Measurements from ENCODE around the gene RPL5. TPM values are rescaled to one million over a fixed set of nuclear protein-coding genes. Genes with fewer than 3 reads are reported as not detected.

Gene RPL5
- total RNA-seq, 2 donors from 2014 or later, result 792 to 927 TPM

- no peaks in the 10 kb centered on the region for H3K4me1 ChIP-seq (ENCODE audit: control insufficient read depth in 1 of 2, low read depth in 2 of 2)
- no peak overlapping the region for H3K27ac ChIP-seq
- no peaks in the 10 kb centered on the region for H3K27me3 ChIP-seq (replicated peaks; ENCODE audit: insufficient read depth)
- no peak for ATAC-seq (ENCODE audit: insufficient number of reproducible peaks, low FRiP score, low read depth)
- no peaks in the 10 kb centered on the region for H3K9me3 ChIP-seq
- no peak overlapping the region for H3K4me3 ChIP-seq
- TF ChIP-seq, protein P1, sequence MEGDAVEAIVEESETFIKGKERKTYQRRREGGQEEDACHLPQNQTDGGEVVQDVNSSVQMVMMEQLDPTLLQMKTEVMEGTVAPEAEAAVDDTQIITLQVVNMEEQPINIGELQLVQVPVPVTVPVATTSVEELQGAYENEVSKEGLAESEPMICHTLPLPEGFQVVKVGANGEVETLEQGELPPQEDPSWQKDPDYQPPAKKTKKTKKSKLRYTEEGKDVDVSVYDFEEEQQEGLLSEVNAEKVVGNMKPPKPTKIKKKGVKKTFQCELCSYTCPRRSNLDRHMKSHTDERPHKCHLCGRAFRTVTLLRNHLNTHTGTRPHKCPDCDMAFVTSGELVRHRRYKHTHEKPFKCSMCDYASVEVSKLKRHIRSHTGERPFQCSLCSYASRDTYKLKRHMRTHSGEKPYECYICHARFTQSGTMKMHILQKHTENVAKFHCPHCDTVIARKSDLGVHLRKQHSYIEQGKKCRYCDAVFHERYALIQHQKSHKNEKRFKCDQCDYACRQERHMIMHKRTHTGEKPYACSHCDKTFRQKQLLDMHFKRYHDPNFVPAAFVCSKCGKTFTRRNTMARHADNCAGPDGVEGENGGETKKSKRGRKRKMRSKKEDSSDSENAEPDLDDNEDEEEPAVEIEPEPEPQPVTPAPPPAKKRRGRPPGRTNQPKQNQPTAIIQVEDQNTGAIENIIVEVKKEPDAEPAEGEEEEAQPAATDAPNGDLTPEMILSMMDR (IDR thresholded peaks at IDR 0.05), result no peak
- H3K36me3 ChIP-seq, result peaks cover 1% of the 10 kb centered on the region
- DNase-seq (ENCODE audit: low spot score), result no peak
Observed at GRCh38 chr1:92853299-92853698, 21.5 kb downstream of the RPL5 start.

DNA sequence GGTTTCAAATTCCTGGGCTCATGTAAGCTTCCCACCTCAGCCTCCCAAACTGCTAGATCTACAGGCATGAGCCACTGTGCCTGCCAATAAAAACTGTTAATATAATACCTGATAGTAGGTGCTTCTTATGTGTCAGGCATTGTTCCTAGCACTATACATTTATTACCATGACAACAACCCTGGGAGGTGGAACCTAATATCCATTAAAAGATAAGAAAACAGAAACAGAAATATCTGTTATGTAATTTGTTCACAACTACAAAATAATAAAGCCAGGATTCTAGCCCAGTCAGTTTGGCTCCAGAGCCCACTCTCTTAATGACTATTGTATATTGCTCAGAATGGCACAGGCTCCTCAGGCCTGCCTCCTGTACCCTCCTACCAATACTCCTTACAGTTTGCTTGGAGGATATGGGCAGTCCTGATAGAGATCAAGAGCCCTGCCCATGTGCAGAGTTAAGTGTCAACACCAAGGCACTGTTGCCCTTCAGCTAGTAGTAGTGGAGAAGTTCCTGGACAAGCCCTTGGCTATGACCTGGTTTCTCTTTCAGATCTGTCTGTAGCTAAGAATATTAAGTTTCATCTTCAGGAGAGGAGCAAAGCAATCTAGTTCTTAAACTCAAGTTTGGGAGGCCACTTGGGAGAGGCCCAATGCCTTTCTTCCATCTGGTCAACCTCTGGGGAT, 22.4 kb downstream of the RPL5 start:
- TF ChIP-seq, protein P1 (IDR thresholded peaks at IDR 0.05), result no peak
- Histone ChIP-seq H3K4me3 (no peak overlapping the region), H3K27ac (no peak overlapping the region), H3K36me3 (no peaks in the 10 kb centered on the region), H3K9me3 (no peaks in the 10 kb centered on the region), H3K27me3 (replicated peaks; ENCODE audit: insufficient read depth) (no peaks in the 10 kb centered on the region), H3K4me1 (ENCODE audit: control insufficient read depth in 1 of 2, low read depth in 2 of 2) (no peaks in the 10 kb centered on the region)
- no peak for DNase-seq (ENCODE audit: low spot score)
- ATAC-seq (ENCODE audit: insufficient number of reproducible peaks, low FRiP score, low read depth), result no peak

GRCh38 chr1:92855236-92855635, 23.4 kb downstream of the RPL5 start:
- no peaks in the 10 kb centered on the region for H3K4me1 ChIP-seq (ENCODE audit: control insufficient read depth in 1 of 2, low read depth in 2 of 2)
- H3K36me3 ChIP-seq, result no peaks in the 10 kb centered on the region
- ATAC-seq (ENCODE audit: insufficient number of reproducible peaks, low FRiP score, low read depth), result no peak
- no peak overlapping the region for H3K27ac ChIP-seq
- H3K27me3 ChIP-seq (replicated peaks; ENCODE audit: insufficient read depth), result no peaks in the 10 kb centered on the region
- no peak overlapping the region for H3K4me3 ChIP-seq
- no peak for DNase-seq (ENCODE audit: low spot score)
- TF ChIP-seq, protein P1 (IDR thresholded peaks at IDR 0.05), result no peak
- H3K9me3 ChIP-seq, result no peaks in the 10 kb centered on the region

- Histone ChIP-seq H3K4me1 (ENCODE audit: control insufficient read depth in 1 of 2, low read depth in 2 of 2) (no peaks in the 10 kb centered on the region), H3K36me3 (no peaks in the 10 kb centered on the region), H3K27ac (no peak overlapping the region), H3K9me3 (no peaks in the 10 kb centered on the region), H3K27me3 (replicated peaks; ENCODE audit: insufficient read depth) (no peaks in the 10 kb centered on the region), H3K4me3 (no peak overlapping the region)
- ATAC-seq (ENCODE audit: insufficient number of reproducible peaks, low FRiP score, low read depth) (no peak), DNase-seq (ENCODE audit: low spot score) (no peak)
- TF ChIP-seq, protein P1 (IDR thresholded peaks at IDR 0.05), result no peak
Observed at GRCh38 chr1:92857817-92858216, 26.0 kb downstream of the RPL5 start.

DNA sequence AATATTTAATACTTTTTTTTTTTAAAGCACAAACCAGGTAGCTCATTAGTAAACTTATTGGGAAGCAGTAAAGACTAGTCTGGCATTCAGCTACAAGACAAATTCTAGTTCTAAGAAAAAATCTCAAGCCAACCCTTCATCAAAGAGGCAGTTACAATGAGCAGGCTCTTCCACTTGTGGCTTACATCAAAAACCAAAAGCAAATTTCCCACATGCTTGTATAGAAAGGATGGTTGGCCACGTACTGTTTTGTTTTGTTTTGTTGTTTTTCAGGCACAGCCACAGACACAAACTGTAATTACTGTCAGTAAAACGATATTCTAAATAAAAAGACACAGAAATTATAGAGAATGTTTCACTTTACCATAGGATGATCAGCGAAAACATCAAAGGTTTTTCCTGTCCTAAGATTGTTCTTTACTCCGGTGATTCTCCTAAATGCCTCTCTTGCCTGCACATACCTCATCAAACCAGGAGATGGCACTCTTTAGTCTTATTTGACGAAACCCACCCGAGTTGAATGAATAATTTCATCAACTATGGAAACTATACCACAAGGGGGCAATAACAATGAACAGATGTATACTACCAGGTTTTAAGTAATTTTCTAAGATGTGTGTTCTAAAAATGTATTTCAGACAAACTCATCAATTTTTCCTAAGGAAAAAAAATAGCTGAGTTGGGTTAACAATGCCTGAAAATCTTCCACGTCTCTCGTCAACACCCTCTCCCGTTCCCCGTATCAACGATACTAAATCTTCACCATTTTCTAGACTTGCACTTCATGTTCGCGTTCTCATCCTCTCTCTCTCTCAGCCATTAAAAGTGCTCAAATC, 26.9 kb downstream of the RPL5 start:
- peak overlapping the region; percentile 53 for H3K4me3 ChIP-seq
- H3K4me1 ChIP-seq (ENCODE audit: control insufficient read depth in 1 of 2, low read depth in 2 of 2), result no peaks in the 10 kb centered on the region
- H3K27ac ChIP-seq, result no peak overlapping the region
- no peaks in the 10 kb centered on the region for H3K9me3 ChIP-seq
- H3K36me3 ChIP-seq, result no peaks in the 10 kb centered on the region
- no peaks in the 10 kb centered on the region for H3K27me3 ChIP-seq (replicated peaks; ENCODE audit: insufficient read depth)
- DNase-seq (ENCODE audit: low spot score) (peak; percentile 12), ATAC-seq (ENCODE audit: insufficient number of reproducible peaks, low FRiP score, low read depth) (peak; percentile 70)
- TF ChIP-seq, protein P1 (IDR thresholded peaks at IDR 0.05), result peak; percentile 92

Data from thoracic aorta (tissue), 2 donors.